H1 (cell line): ENCODE measurements around the gene DUS1L. TPM values are rescaled to one million over a fixed set of nuclear protein-coding genes. Genes with fewer than 3 reads are reported as not detected.

ENCODE experiments used
- CTCF ChIA-PET: fragments of 300-600 bp; sonication (Branson Sonifier 250); formaldehyde crosslinking; loops from one replicate; lab custom pipeline; 2021; ENCODE audit not compliant: partially characterized antibody; lab: Charles Lee
- POLR2A ChIA-PET: fragments of 300-600 bp; sonication (Branson Sonifier 250); formaldehyde crosslinking; loops from one replicate; lab custom pipeline; 2021; ENCODE audit warnings: inconsistent platforms; ENCODE audit not compliant: partially characterized antibody; lab: Charles Lee
- DNase-seq, 2 experiments: peaks; one replicate each; pipeline versions ENCODE4 v3.0.0 to v3.0.0-alpha.2; 2010 to 2022; ENCODE audit warnings: low spot score in 2 of 2, low read depth in 1 of 2, mixed read lengths in 1 of 2
- FAIRE-seq: peaks from 2 replicates; lab custom pipeline; 2011; peaks lifted over from hg19 to GRCh38; lab: Jason Lieb, UNC
- H2AFZ ChIP-seq: 2 replicates; pipeline ENCODE4 v1.8.1; 2012; ENCODE audit warnings: low read length, inconsistent platforms
- H2AK5ac ChIP-seq: 2 replicates; pipeline ENCODE4 v1.6.1; 2013; ENCODE audit warnings: low read depth, low read length
- H2BK120ac ChIP-seq: replicated peaks from 2 replicates; pipeline ENCODE3; 2013; ENCODE audit warnings: low read depth, low read length, inconsistent platforms
- H2BK12ac ChIP-seq: 2 replicates; pipeline ENCODE4 v1.6.1; 2013; ENCODE audit warnings: low read depth, low read length
- H2BK15ac ChIP-seq: 2 replicates; pipeline ENCODE4 v1.6.1; 2013; ENCODE audit warnings: low read length
- H2BK20ac ChIP-seq: 2 replicates; pipeline ENCODE4 v1.6.1; 2013; ENCODE audit warnings: low read length
- H2BK5ac ChIP-seq: 2 replicates; pipeline ENCODE4 v1.6.1; 2013; ENCODE audit warnings: low read depth, low read length
- H3K14ac ChIP-seq: 2 replicates; pipeline ENCODE4 v1.6.1; 2013; ENCODE audit warnings: inconsistent platforms; ENCODE audit not compliant: insufficient read length
- H3K18ac ChIP-seq: 2 replicates; pipeline ENCODE4 v1.6.1; 2013; ENCODE audit warnings: low read length; ENCODE audit errors: extremely low read depth
- H3K23ac ChIP-seq: 2 replicates; pipeline ENCODE4 v1.6.1; 2013; ENCODE audit warnings: inconsistent platforms; ENCODE audit not compliant: insufficient read length
- H3K23me2 ChIP-seq: 2 replicates; pipeline ENCODE4 v1.6.1; 2013; ENCODE audit warnings: low read depth, low read length
- H3K27ac ChIP-seq: 2 replicates; pipeline ENCODE4 v1.6.1; 2011; ENCODE audit warnings: low read depth, low read length, inconsistent platforms
- H3K27me3 ChIP-seq, 4 experiments: replicated peaks in 1 of 4; 1 replicate in 1 of 4; 2 replicates in 3 of 4; pipeline versions ENCODE4 v1.6.1 to v1.8.1; 2011 to 2013; ENCODE audit warnings: low read length in 3 of 4, mild to moderate bottlenecking in 3 of 4, inconsistent platforms in 2 of 4, mixed read lengths in 2 of 4, moderate library complexity in 1 of 4; ENCODE audit not compliant: control insufficient read depth in 3 of 4, insufficient read depth in 3 of 4; ENCODE audit errors: extremely low read depth in 1 of 4
- H3K36me3 ChIP-seq, 4 experiments: 2 replicates each; pipeline versions ENCODE4 v1.6.1 to v1.8.1; 2011 to 2013; ENCODE audit warnings: mild to moderate bottlenecking in 4 of 4, low read length in 3 of 4, moderate library complexity in 2 of 4, control low read depth in 1 of 4, inconsistent platforms in 1 of 4; ENCODE audit not compliant: insufficient read depth in 4 of 4, control insufficient read depth in 2 of 4
- H3K4ac ChIP-seq: replicated peaks from 2 replicates; pipeline ENCODE3; 2013; ENCODE audit warnings: low read length, low read depth, mixed read lengths, inconsistent platforms; ENCODE audit not compliant: insufficient read length
- H3K4me1 ChIP-seq, 4 experiments: replicated peaks in 1 of 4; 1 replicate in 1 of 4; 2 replicates in 3 of 4; pipeline versions ENCODE4 v1.6.1 to v1.8.1; 2011 to 2013; ENCODE audit warnings: low read length in 3 of 4, inconsistent platforms in 2 of 4, mixed read lengths in 1 of 4; ENCODE audit not compliant: insufficient read depth in 4 of 4, control insufficient read depth in 3 of 4
- H3K4me2 ChIP-seq, 2 experiments: 2 replicates each; pipeline versions ENCODE4 v1.6.1 to v1.8.1; 2011 to 2013; ENCODE audit warnings: low read depth in 2 of 2, low read length in 2 of 2, control low read depth in 1 of 2, inconsistent platforms in 1 of 2, mild to moderate bottlenecking in 1 of 2; ENCODE audit not compliant: insufficient read depth in 1 of 2
- H3K4me3 ChIP-seq, 4 experiments: fragments of 200-600, 300-600 bp in 1 of 4; sonication (generic), shearing (Covaris generic), sonication (Bioruptor Twin) in 1 of 4; 2 replicates each; pipeline versions ENCODE4 v1.5.1 to v1.8.1; 2011 to 2016; ENCODE audit warnings: low read length in 4 of 4, low read depth in 3 of 4, control low read depth in 2 of 4, inconsistent platforms in 2 of 4, mild to moderate bottlenecking in 2 of 4, mixed read lengths in 1 of 4, moderate library complexity in 1 of 4; ENCODE audit not compliant: insufficient read depth in 2 of 4; ENCODE audit errors: extremely low read depth in 1 of 4
- H3K56ac ChIP-seq: replicated peaks from 2 replicates; pipeline ENCODE3; 2013; ENCODE audit warnings: low read depth, mild to moderate bottlenecking, mixed read lengths, low read length, inconsistent platforms; ENCODE audit not compliant: insufficient read length
- H3K79me1 ChIP-seq: 2 replicates; pipeline ENCODE4 v1.6.1; 2013; ENCODE audit warnings: low read depth, low read length, control low read depth
- H3K79me2 ChIP-seq, 2 experiments: 2 replicates each; pipeline versions ENCODE4 v1.6.1 to v1.8.1; 2012 to 2013; ENCODE audit warnings: low read length in 2 of 2, mild to moderate bottlenecking in 2 of 2, inconsistent platforms in 1 of 2; ENCODE audit not compliant: insufficient read depth in 2 of 2, control insufficient read depth in 1 of 2
- H3K9ac ChIP-seq, 4 experiments: replicated peaks in 1 of 4; 1 replicate in 1 of 4; 2 replicates in 3 of 4; pipeline versions ENCODE4 v1.6.1 to v1.8.1; 2011 to 2013; ENCODE audit warnings: low read depth in 3 of 4, low read length in 3 of 4, control low read depth in 2 of 4, mild to moderate bottlenecking in 2 of 4, moderate library complexity in 2 of 4, inconsistent platforms in 1 of 4; ENCODE audit errors: extremely low read depth in 1 of 4
- H3K9me3 ChIP-seq, 2 experiments: 2 replicates each; pipeline versions ENCODE4 v1.6.1 to v1.8.1; 2012 to 2013; ENCODE audit warnings: mild to moderate bottlenecking in 2 of 2, moderate library complexity in 2 of 2, control low read depth in 1 of 2, inconsistent platforms in 1 of 2, low read depth in 1 of 2, low read length in 1 of 2, mixed read lengths in 1 of 2; ENCODE audit not compliant: insufficient read depth in 2 of 2
- H4K20me1 ChIP-seq, 2 experiments: replicated peaks in 1 of 2; 2 replicates each; pipeline versions ENCODE3 to v1.8.1; 2011 to 2013; ENCODE audit warnings: inconsistent platforms in 2 of 2, low read length in 2 of 2, mild to moderate bottlenecking in 1 of 2; ENCODE audit not compliant: insufficient read depth in 2 of 2, control insufficient read depth in 1 of 2
- H4K5ac ChIP-seq: 2 replicates; pipeline ENCODE4 v1.6.1; 2013; ENCODE audit warnings: low read length, low read depth, mixed read lengths, inconsistent platforms; ENCODE audit not compliant: insufficient read length
- H4K8ac ChIP-seq: 2 replicates; pipeline ENCODE4 v1.8.0; 2013; ENCODE audit warnings: mild to moderate bottlenecking, moderate library complexity, low read length, inconsistent platforms; ENCODE audit not compliant: insufficient read depth; ENCODE audit errors: extremely low read depth
- H4K91ac ChIP-seq: replicated peaks from 2 replicates; pipeline ENCODE3; 2013; ENCODE audit warnings: low read length, mixed read lengths, inconsistent platforms; ENCODE audit not compliant: insufficient read length
- EZH2 ChIP-seq: fragments of 200-600 bp; sonication (generic); IDR thresholded peaks from 2 replicates; pipeline ENCODE4 v1.7.1; 2012; ENCODE audit warnings: low read depth, mild to moderate bottlenecking, moderate library complexity, low read length, inconsistent platforms; ENCODE audit not compliant: severe bottlenecking
- GTF2F1 ChIP-seq: IDR thresholded peaks from 2 replicates; pipeline ENCODE4 v1.6.1; 2012; ENCODE audit warnings: low read depth, low read length, improper control_type of control experiment, borderline replicate concordance
- MAFK ChIP-seq: IDR thresholded peaks from 2 replicates; pipeline ENCODE4 v1.6.1; 2012; ENCODE audit warnings: low read depth, mild to moderate bottlenecking, improper control_type of control experiment, low read length
- RXRA ChIP-seq: IDR thresholded peaks from 2 replicates; pipeline ENCODE4 v1.6.1; 2011; ENCODE audit warnings: low read depth, mild to moderate bottlenecking, low read length, moderate library complexity; ENCODE audit not compliant: insufficient read depth
- SP1 ChIP-seq: IDR thresholded peaks from 2 replicates; pipeline ENCODE4 v1.6.1; 2011; ENCODE audit warnings: low read depth, low read length
- SUZ12 ChIP-seq: fragments of 200-600 bp; sonication (generic); IDR thresholded peaks from 2 replicates; pipeline ENCODE4 v1.6.1; 2012; ENCODE audit warnings: mild to moderate bottlenecking, inconsistent platforms, low read length, moderate library complexity, mixed read lengths
- TCF12 ChIP-seq: IDR thresholded peaks from 2 replicates; pipeline ENCODE4 v1.6.1; 2011; ENCODE audit warnings: low read depth, mild to moderate bottlenecking, low read length
- WGBS, 2 experiments: shearing (Covaris generic) in 1 of 2; methylation state at CpG; one replicate each; pipeline versions ENCODE4 v1.1.6 to v1.1.7; 2013 to 2015; ENCODE audit warnings: low lambda C conversion rate in 2 of 2, mixed read lengths in 2 of 2, inconsistent platforms in 1 of 2, low coverage in 1 of 2, missing lambda C conversion rate in 1 of 2; ENCODE audit not compliant: insufficient replicate concordance in 2 of 2, insufficient coverage in 1 of 2, insufficient read length in 1 of 2; ENCODE audit errors: extremely low coverage in 1 of 2, missing lambda C conversion rate in 1 of 2; 5-methylcytosine and 5-hydroxymethylcytosine counted together
- polyA plus RNA-seq, 7 experiments: library from polyadenylated mRNA; depleted of rRNA in 3 of 7; stranded (reverse) in 5 of 7; unstranded in 2 of 7; fragments of >200 nt in 5 of 7; fragments of 200-250 nt in 2 of 7; gene quantifications; 1 replicate in 5 of 7; 2 replicates in 1 of 7; 4 replicates in 1 of 7; pipeline versions ENCODE4 v1.2.1 to v1.2.3, GENCODE V29; 2011 to 2013; ENCODE audit warnings: missing spikeins in 2 of 7, mixed read lengths in 2 of 7
- total RNA-seq: library from RNA; stranded (reverse); fragmentation: NEBNext Ultra II Directional; extraction: Animal tissue kit (Norgen Biotek cat#: 25700); gene quantifications from 2 replicates; pipeline ENCODE4 v1.2.1, GENCODE V29; 2021

DUS1L gene
- total and polyA plus RNA-seq, 2 of the 8 experiments (the other 6 are each of a cell fraction or from before 2014, with no cell fraction given): 34.5 to 69.1 TPM

DNA sequence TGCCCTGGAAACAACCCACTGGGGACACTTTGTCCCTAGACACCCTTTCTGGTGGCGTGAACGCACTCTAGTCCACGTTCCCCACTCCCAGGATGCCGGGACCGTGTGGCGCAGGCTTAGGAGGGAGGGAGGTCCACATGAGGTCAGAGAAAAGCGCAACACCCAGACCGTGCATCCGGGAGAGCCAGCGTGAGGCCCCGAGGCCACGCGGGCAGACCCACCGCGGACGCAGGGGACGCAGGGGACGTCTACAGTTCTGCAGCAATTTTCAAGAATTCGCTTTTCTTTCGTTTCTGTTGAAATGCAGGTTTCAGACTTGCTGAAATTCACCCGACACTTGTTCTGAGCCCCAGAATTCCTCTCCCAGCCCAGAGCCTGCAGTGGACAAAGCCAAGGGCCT is 18.7 kb downstream of the DUS1L start:
- Histone ChIP-seq H3K4me2 (no peak overlapping the region), H3K56ac (no peak overlapping the region), H2AK5ac (no peak overlapping the region), H2BK120ac (no peak overlapping the region), H4K8ac (no peak overlapping the region), H3K4me1 (peaks cover 0 to 19% (median 10%) of the 10 kb centered on the region in 4 experiments; a peak in 5 of 7 replicates), H2BK5ac (no peak overlapping the region), H4K91ac (no peak overlapping the region), H2BK20ac (no peak overlapping the region), H2BK15ac (no peak overlapping the region), H2BK12ac (no peak overlapping the region), H3K27me3 (peaks cover 0 to 4% (median 0%) of the 10 kb centered on the region in 4 experiments; a peak in 1 of 7 replicates), H3K9me3 (no peaks in the 10 kb centered on the region), H3K23ac (no peak overlapping the region), H2AFZ (no peak overlapping the region), H3K27ac (no peak overlapping the region), H4K5ac (no peak overlapping the region), H3K18ac (no peak overlapping the region), H3K79me2 (no peaks in the 10 kb centered on the region), H3K79me1 (no peaks in the 10 kb centered on the region; the same call in 1 of the 2 replicates), H3K36me3 (peaks cover 0 to 8% (median 2%) of the 10 kb centered on the region in 4 experiments; a peak in 3 of 8 replicates), H3K23me2 (peaks cover 3% of the 10 kb centered on the region; the same call in 1 of the 2 replicates), H3K14ac (no peak overlapping the region), H3K4me3 (no peak overlapping the region), H3K4ac (no peak overlapping the region), H3K9ac (no peak overlapping the region), H4K20me1 (peaks cover 0 to 8% of the 10 kb centered on the region in 2 experiments)
- CTCF ChIA-PET: no interaction called here
- POLR2A ChIA-PET: interaction anchor here (0.9 kb wide), 1 partner anchor 9 kb away, joined by 3 read pairs; no protein-coding TSS in a partner anchor
- TF ChIP-seq EZH2 (no peak), MAFK (no peak), GTF2F1 (no peak), SUZ12 (no peak), SP1 (no peak), RXRA (no peak), TCF12 (no peak)
- FAIRE-seq: no peak
- WGBS, 2 experiments: 92% methylated on average over 21 of the region's 21 CpGs; no CpG with 5 or more reads in 1 of the 2 experiments
- DNase-seq: no peak
